ENCODE measurements around the gene RHBDD1. TPM values are rescaled to one million over a fixed set of nuclear protein-coding genes. Genes with fewer than 3 reads are reported as not detected.

The RHBDD1 gene
- polyA plus RNA-seq, 1 of the 3 experiments (the other 2 are of a cell fraction) = 10.3 TPM

DNA sequence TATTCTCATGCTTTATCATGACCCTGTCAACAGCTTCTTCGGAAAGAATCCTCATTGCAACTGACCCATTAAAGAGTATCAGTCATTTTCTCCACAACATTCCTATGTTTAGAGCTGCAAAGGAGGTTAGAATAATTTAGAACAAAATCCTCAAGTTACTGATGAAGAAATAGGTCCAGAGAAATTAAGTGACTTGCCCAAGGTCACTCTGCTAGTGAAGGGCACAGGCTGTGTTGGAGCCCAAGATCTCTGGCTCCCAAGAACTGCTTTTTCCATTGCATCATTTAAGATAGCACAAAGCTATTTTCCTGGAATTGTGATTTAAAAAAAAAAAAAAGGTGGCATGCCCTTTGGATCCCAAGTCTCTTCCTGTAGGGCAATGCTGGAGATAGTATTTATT, 45.8 kb upstream of the RHBDD1 start:
- no peak overlapping the region for H3K4me2 ChIP-seq
- CTCF ChIA-PET = interaction anchor here (1.4 to 4.3 kb wide), 3 partner anchors 9 to 28 kb away, joined by 5 to 22 read pairs (median 8); partner anchors contain the start of gene IRS1
- WGBS (ENCODE audit: low lambda C conversion rate) = 91% methylated on average over 1 of the region's 1 CpG
- H3F3A ChIP-seq (replicated peaks; ENCODE audit: insufficient read depth) = peaks cover 6% of the 10 kb centered on the region
- no peak for TF ChIP-seq CTCF (IDR thresholded peaks at IDR 0.05)
- no peak for TF ChIP-seq TCF12 (IDR thresholded peaks at IDR 0.05)
- TF ChIP-seq, protein P1, sequence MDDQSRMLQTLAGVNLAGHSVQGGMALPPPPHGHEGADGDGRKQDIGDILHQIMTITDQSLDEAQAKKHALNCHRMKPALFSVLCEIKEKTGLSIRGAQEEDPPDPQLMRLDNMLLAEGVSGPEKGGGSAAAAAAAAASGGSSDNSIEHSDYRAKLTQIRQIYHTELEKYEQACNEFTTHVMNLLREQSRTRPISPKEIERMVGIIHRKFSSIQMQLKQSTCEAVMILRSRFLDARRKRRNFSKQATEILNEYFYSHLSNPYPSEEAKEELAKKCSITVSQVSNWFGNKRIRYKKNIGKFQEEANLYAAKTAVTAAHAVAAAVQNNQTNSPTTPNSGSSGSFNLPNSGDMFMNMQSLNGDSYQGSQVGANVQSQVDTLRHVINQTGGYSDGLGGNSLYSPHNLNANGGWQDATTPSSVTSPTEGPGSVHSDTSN (IDR thresholded peaks at IDR 0.05) = no peak
- no peak for TF ChIP-seq MAX (IDR thresholded peaks at IDR 0.05; ENCODE audit: low read depth)
- no peak for TF ChIP-seq NFIC (IDR thresholded peaks at IDR 0.05; ENCODE audit: borderline replicate concordance)
- TF ChIP-seq SMC3 (IDR thresholded peaks at IDR 0.05; ENCODE audit: low read depth, low read length) = no peak
- no peak for TF ChIP-seq MXI1 (IDR thresholded peaks at IDR 0.05; ENCODE audit: low read depth, low read length)
- TF ChIP-seq FOXJ3 (CRISPR knock-in tag; IDR thresholded peaks at IDR 0.05) = no peak
- TF ChIP-seq JUND (IDR thresholded peaks at IDR 0.05) = no peak
- no peak for TF ChIP-seq TAF1 (IDR thresholded peaks at IDR 0.05; ENCODE audit: borderline replicate concordance, low read depth, low read length)
- TF ChIP-seq FOXM1 (IDR thresholded peaks at IDR 0.05; ENCODE audit: low read depth) = no peak
- TF ChIP-seq RFX5 (IDR thresholded peaks at IDR 0.05; ENCODE audit: low read length) = no peak
- no peak for TF ChIP-seq SIN3A (IDR thresholded peaks at IDR 0.05; ENCODE audit: borderline replicate concordance, low read depth, low read length)
- no peak for TF ChIP-seq YY1 (IDR thresholded peaks at IDR 0.05; ENCODE audit: low read depth)
- no peaks in the 10 kb centered on the region; the same call in 1 of the 2 replicates for H4K20me1 ChIP-seq (ENCODE audit: insufficient read depth)
- H3K27ac ChIP-seq (ENCODE audit: low read depth in 2 of 2, low read length in 1 of 2) = no peak overlapping the region
- H2AFZ ChIP-seq (ENCODE audit: low read depth) = no peak overlapping the region
- H3K79me2 ChIP-seq (ENCODE audit: insufficient read depth) = peaks cover 92% of the 10 kb centered on the region
- H3K9me2 ChIP-seq = no peaks in the 10 kb centered on the region
- no peaks in the 10 kb centered on the region for H3K27me3 ChIP-seq (ENCODE audit: insufficient read depth)
- POLR2A ChIA-PET = no interaction called here
- peaks cover 26 to 30% of the 10 kb centered on the region in 2 experiments for H3K4me1 ChIP-seq (ENCODE audit: control insufficient read depth in 1 of 2, insufficient read depth in 2 of 2, low read depth in 1 of 2, low read length in 1 of 2)
- no peak overlapping the region for H3K9ac ChIP-seq
- H3K9me3 ChIP-seq = no peaks in the 10 kb centered on the region
- H3K4me3 ChIP-seq (ENCODE audit: low read depth in 2 of 2, low read length in 1 of 2) = no peak overlapping the region
- no peak for DNase-seq
- peaks cover 14 to 20% of the 10 kb centered on the region in 2 experiments for H3K36me3 ChIP-seq (replicated peaks in 1 of 2; ENCODE audit: control insufficient read depth in 1 of 2, insufficient read depth in 2 of 2, low read length in 1 of 2)

DNA sequence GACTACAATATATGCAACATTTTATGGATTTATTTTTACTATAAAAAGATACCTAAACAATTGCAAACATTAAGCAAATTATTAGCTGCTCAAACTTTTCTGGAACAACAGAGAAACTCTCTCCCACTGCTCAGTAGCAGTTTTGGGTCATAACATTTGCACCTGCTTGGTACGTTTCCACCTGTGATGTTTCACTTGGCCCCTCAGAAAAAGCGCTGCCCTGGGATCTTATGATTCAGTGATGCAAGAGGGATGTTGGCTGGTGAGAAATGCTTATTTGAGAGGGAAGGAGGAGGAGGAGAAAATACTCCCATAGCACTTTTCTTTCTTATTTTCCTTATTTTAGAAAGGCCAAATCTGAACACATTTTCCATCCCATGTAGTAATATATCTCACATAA, 45.4 kb upstream of the RHBDD1 start:
- TF ChIP-seq ZBTB33 (IDR thresholded peaks at IDR 0.05; ENCODE audit: borderline replicate concordance, low read depth) (0 out of 2 replicates have a peak, but pooled peaks have one; percentile 15), RFX5 (IDR thresholded peaks at IDR 0.05; ENCODE audit: low read length) (no peak)
- Histone ChIP-seq H3K4me1 (ENCODE audit: control insufficient read depth in 1 of 2, insufficient read depth in 2 of 2, low read depth in 1 of 2, low read length in 1 of 2) (peaks cover 26 to 30% of the 10 kb centered on the region in 2 experiments), H3K36me3 (replicated peaks in 1 of 2; ENCODE audit: control insufficient read depth in 1 of 2, insufficient read depth in 2 of 2, low read length in 1 of 2) (peaks cover 16 to 18% of the 10 kb centered on the region in 2 experiments), H3K4me2 (peak overlapping the region; percentile 85), H3K9me3 (no peaks in the 10 kb centered on the region), H2AFZ (ENCODE audit: low read depth) (no peak overlapping the region; the same call in 1 of the 2 replicates), H3F3A (replicated peaks; ENCODE audit: insufficient read depth) (peaks cover 6% of the 10 kb centered on the region), H3K9me2 (no peaks in the 10 kb centered on the region), H3K4me3 (ENCODE audit: low read depth in 2 of 2, low read length in 1 of 2) (no peak overlapping the region), H4K20me1 (ENCODE audit: insufficient read depth) (no peaks in the 10 kb centered on the region; the same call in 1 of the 2 replicates), H3K9ac (no peak overlapping the region), H3K27me3 (ENCODE audit: insufficient read depth) (no peaks in the 10 kb centered on the region), H3K79me2 (ENCODE audit: insufficient read depth) (peaks cover 92% of the 10 kb centered on the region), H3K27ac (ENCODE audit: low read depth in 2 of 2, low read length in 1 of 2) (no peak overlapping the region)
- POLR2A ChIA-PET = no interaction called here
- CTCF ChIA-PET = interaction anchor here (1.1 to 4.3 kb wide), 3 partner anchors 9 to 12 kb away, joined by 5 to 22 read pairs (median 8); partner anchors contain the start of gene IRS1
- DNase-seq = no peak
- 100% methylated on average over 2 of the region's 2 CpGs for WGBS (ENCODE audit: low lambda C conversion rate)

Measured in SK-N-SH (cell line).